GM12878 (cell line): ENCODE data around the gene POSTN. TPM values are rescaled to one million over a fixed set of nuclear protein-coding genes. Genes with fewer than 3 reads are reported as not detected.

ENCODE experiments used
- ATAC-seq: fragments of 200-7000 bp; cut with Tn5 transposase; 3 replicates; pipeline ENCODE4 v1.9.1; 2020; ENCODE audit warnings: mild to moderate bottlenecking, moderate library complexity
- BruUV-seq: library from RNA; stranded (reverse); fragments of 400-500 nt; replicated peaks from 2 replicates; lab custom pipeline; 2021; lab: Mats Ljungman, UMichigan
- CTCF ChIA-PET: fragments of 300-600 bp; sonication (Branson Sonifier 250); formaldehyde crosslinking; extraction: SDS; loops from one replicate; lab custom pipeline; 2021; ENCODE audit warnings: inconsistent platforms; lab: Yijun Ruan, JAX
- POLR2A ChIA-PET: fragments of 350-600 bp; formaldehyde crosslinking; extraction: SDS; loops from one replicate; lab custom pipeline; 2021; ENCODE audit warnings: inconsistent platforms; lab: Charles Lee
- RAD21 ChIA-PET: fragments of 300-600 bp; sonication (Branson Sonifier 250); formaldehyde crosslinking; loops from one replicate; lab custom pipeline; 2023; ENCODE audit warnings: antibody characterized with exemption; ENCODE audit not compliant: unreplicated experiment; lab: Charles Lee
- SMC1A ChIA-PET: fragments of 300-600 bp; sonication (Branson Sonifier 250); formaldehyde crosslinking; loops from one replicate; lab custom pipeline; 2023; ENCODE audit not compliant: unreplicated experiment, uncharacterized antibody; lab: Charles Lee
- DNase-seq: peaks from one replicate; pipeline ENCODE4 v3.0.0-alpha.2; 2011; ENCODE audit warnings: low read depth, low spot score
- FAIRE-seq: peaks from 3 replicates; lab custom pipeline; 2011; peaks lifted over from hg19 to GRCh38; lab: Jason Lieb, UNC
- H2AFZ ChIP-seq: 2 replicates; pipeline ENCODE4 v1.6.0; 2011; ENCODE audit warnings: low read depth, low read length, control low read depth; ENCODE audit not compliant: control insufficient read depth
- H3K27ac ChIP-seq: 2 replicates; pipeline ENCODE4 v1.5.1; 2011; ENCODE audit warnings: control low read depth; ENCODE audit not compliant: control insufficient read depth, insufficient read depth
- H3K27me3 ChIP-seq, 2 experiments: replicated peaks in 1 of 2; 2 replicates each; pipeline versions ENCODE4 v1.6.0 to v1.6.1; 2011; ENCODE audit warnings: low read length in 1 of 2; ENCODE audit not compliant: control insufficient read depth in 2 of 2, insufficient read depth in 2 of 2
- H3K36me3 ChIP-seq, 2 experiments: 2 replicates each; pipeline ENCODE4 v1.5.1; 2011; ENCODE audit warnings: low read length in 1 of 2; ENCODE audit not compliant: control insufficient read depth in 2 of 2, insufficient read depth in 2 of 2
- H3K4me1 ChIP-seq: 2 replicates; pipeline ENCODE4 v1.6.1; 2011; ENCODE audit warnings: mild to moderate bottlenecking, low read length, moderate library complexity, mixed read lengths; ENCODE audit not compliant: control insufficient read depth, insufficient read depth
- H3K4me2 ChIP-seq: 2 replicates; pipeline ENCODE4 v1.6.0; 2011; ENCODE audit warnings: control low read depth; ENCODE audit not compliant: control insufficient read depth, insufficient read depth
- H3K4me3 ChIP-seq: fragments of 200-600 bp; sonication (generic); 2 replicates; pipeline ENCODE4 v1.5.1; 2016
- H3K79me2 ChIP-seq: 2 replicates; pipeline ENCODE4 v1.6.0; 2011; ENCODE audit warnings: low read length; ENCODE audit not compliant: control insufficient read depth, insufficient read depth
- H3K9ac ChIP-seq: 2 replicates; pipeline ENCODE4 v1.8.0; 2011; ENCODE audit warnings: low read length, control low read depth, mixed read lengths; ENCODE audit not compliant: control insufficient read depth, insufficient read depth
- H3K9me3 ChIP-seq: replicated peaks from 3 replicates; pipeline ENCODE4 v1.5.1; 2011; ENCODE audit warnings: mild to moderate bottlenecking, low read length; ENCODE audit not compliant: control insufficient read depth, insufficient read depth
- H4K20me1 ChIP-seq: 2 replicates; pipeline ENCODE4 v1.6.0; 2011; ENCODE audit not compliant: control insufficient read depth, insufficient read depth
- ASH2L ChIP-seq: fragments of 300-600, 200-600 bp; sonication (generic); IDR thresholded peaks from 2 replicates; pipeline ENCODE4 v1.6.1; 2017; ENCODE audit warnings: low read depth, mild to moderate bottlenecking, borderline replicate concordance
- ETV6 ChIP-seq, 2 experiments: fragments of 450-650 bp in 1 of 2; IDR thresholded peaks in 1 of 2; conservative IDR thresholded peaks in 1 of 2; 2 replicates each; pipeline ENCODE4 v1.6.1; 2014; ENCODE audit warnings: antibody characterized with exemption in 1 of 2, borderline replicate concordance in 1 of 2, low read depth in 1 of 2, mild to moderate bottlenecking in 1 of 2, moderate library complexity in 1 of 2
- EZH2 ChIP-seq: IDR thresholded peaks from 2 replicates; pipeline ENCODE4 v1.6.1; 2012; ENCODE audit warnings: low read depth, mild to moderate bottlenecking, control low read depth, inconsistent platforms, low read length, borderline replicate concordance; ENCODE audit not compliant: control insufficient read depth
- HDAC2 ChIP-seq: fragments of 200-600 bp; sonication (generic); IDR thresholded peaks from 2 replicates; pipeline ENCODE4 v1.6.1; 2017
- NBN ChIP-seq: fragments of 450-650 bp; IDR thresholded peaks from 2 replicates; pipeline ENCODE4 v1.6.1; 2016
- NR2C1 ChIP-seq: fragments of 450-650 bp; IDR thresholded peaks from 2 replicates; pipeline ENCODE4 v1.6.1; 2017; ENCODE audit warnings: antibody characterized with exemption, mild to moderate bottlenecking, moderate library complexity
- NRF1 ChIP-seq: conservative IDR thresholded peaks from 2 replicates; pipeline ENCODE4 v1.6.1; 2011; ENCODE audit warnings: mild to moderate bottlenecking, low read depth, low read length, improper control_type of control experiment
- PKNOX1 ChIP-seq: fragments of 450-650 bp; IDR thresholded peaks from 2 replicates; pipeline ENCODE4 v1.6.1; 2016; ENCODE audit warnings: mild to moderate bottlenecking
- POLR2AphosphoS5 ChIP-seq: IDR thresholded peaks from 2 replicates; pipeline ENCODE4 v1.6.1; 2011; ENCODE audit warnings: mild to moderate bottlenecking, low read length, inconsistent platforms
- POU2F2 ChIP-seq: IDR thresholded peaks from 3 replicates; pipeline ENCODE4 v1.6.1; 2011; ENCODE audit warnings: low read depth, mild to moderate bottlenecking, low read length, borderline replicate concordance
- RBBP5 ChIP-seq: fragments of 200-600 bp; sonication (generic); conservative IDR thresholded peaks from 2 replicates; pipeline ENCODE4 v1.6.1; 2016
- ZBTB40 ChIP-seq: fragments of 450-650 bp; IDR thresholded peaks from 2 replicates; pipeline ENCODE4 v1.6.1; 2016; ENCODE audit warnings: mild to moderate bottlenecking, moderate library complexity, borderline replicate concordance
- WGBS: methylation state at CpG from one replicate; pipeline ENCODE4 v1.1.6; 2016; ENCODE audit warnings: low lambda C conversion rate; ENCODE audit not compliant: insufficient replicate concordance, insufficient coverage; ENCODE audit errors: missing lambda C conversion rate; 5-methylcytosine and 5-hydroxymethylcytosine counted together
- in situ Hi-C: fragments of 300-500 bp; cut with MboI; formaldehyde crosslinking; loops from 9 replicates; pipeline ENCODE4 v1.14.3; 2018; ENCODE audit warnings: mixed read lengths
- intact Hi-C: fragments of 100-400 bp; cut with micrococcal nuclease; formaldehyde crosslinking; loops from one replicate; pipeline ENCODE4 v1.14.2; 2022; ENCODE audit not compliant: unreplicated experiment
- polyA plus RNA-seq, 11 experiments: library from polyadenylated mRNA; depleted of rRNA in 4 of 11; unstranded in 6 of 11; stranded (reverse) in 5 of 11; fragments of >200 nt; fragmentation: Nextera tagmentation in 4 of 11; fragmentation: Illumina TruSeq in 1 of 11; extraction: Ambion mirVana in 4 of 11; extraction: Trizol in 1 of 11; gene quantifications; 1 replicate in 1 of 11; 2 replicates in 10 of 11; pipeline versions ENCODE4 v1.2.1 to v1.2.3, GENCODE V29; 2011 to 2016; ENCODE audit warnings: inconsistent platforms in 2 of 11, missing spikeins in 2 of 11, low read depth in 1 of 11
- total RNA-seq, 4 experiments: library from RNA; depleted of rRNA in 3 of 4; stranded (reverse); fragments of >200 nt in 3 of 4; fragmentation: Illumina TruSeq in 1 of 4; extraction: Trizol in 1 of 4; gene quantifications; 2 replicates each; pipeline versions ENCODE4 v1.2.1 to v1.2.3, GENCODE V29; 2013 to 2021
- TF ChIP-seq, protein P1 (sequence below): IDR thresholded peaks from 2 replicates; pipeline ENCODE4 v1.6.1; 2011; ENCODE audit warnings: low read depth, low read length, improper control_type of control experiment, borderline replicate concordance

The POSTN gene
- total and polyA plus RNA-seq, 10 of the 15 experiments (the other 5 are each of a cell fraction or from before 2014, with no cell fraction given), result 0.05 to 0.13 (median 0.08) TPM; not detected in 7

DNA sequence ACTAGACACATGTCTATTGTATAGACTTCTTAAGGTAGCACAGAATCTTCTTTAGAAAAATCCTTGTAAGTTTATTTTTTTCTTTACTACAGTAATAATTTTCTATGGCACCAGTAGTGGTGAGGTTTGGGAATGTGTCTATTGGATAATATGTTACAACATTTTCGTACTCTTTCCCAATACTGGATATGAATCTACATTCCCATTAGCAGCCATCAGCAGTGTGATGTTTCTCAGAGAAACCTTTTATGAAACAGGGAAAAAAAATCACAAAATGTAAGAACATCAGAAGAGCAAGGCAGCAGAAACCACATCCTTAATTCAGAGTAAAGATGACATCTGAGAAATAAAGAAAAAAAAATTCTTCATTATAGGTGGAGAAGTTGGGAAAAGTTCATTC lies 83.3 kb downstream of the POSTN start:
- DNase-seq, result no peak
- TF ChIP-seq EZH2 (no peak), HDAC2 (no peak), ZBTB40 (no peak), NBN (no peak), NRF1 (no peak), POLR2AphosphoS5 (no peak), NR2C1 (no peak), POU2F2 (no peak), RBBP5 (no peak), PKNOX1 (no peak), ETV6 (conservative IDR thresholded peaks at IDR 0.05 in 1 of 2, IDR thresholded peaks at IDR 0.05 in 1 of 2; ENCODE audit: borderline replicate concordance in 1 of 2, low read depth in 1 of 2) (no peak), ASH2L (no peak)
- TF ChIP-seq, protein P1, sequence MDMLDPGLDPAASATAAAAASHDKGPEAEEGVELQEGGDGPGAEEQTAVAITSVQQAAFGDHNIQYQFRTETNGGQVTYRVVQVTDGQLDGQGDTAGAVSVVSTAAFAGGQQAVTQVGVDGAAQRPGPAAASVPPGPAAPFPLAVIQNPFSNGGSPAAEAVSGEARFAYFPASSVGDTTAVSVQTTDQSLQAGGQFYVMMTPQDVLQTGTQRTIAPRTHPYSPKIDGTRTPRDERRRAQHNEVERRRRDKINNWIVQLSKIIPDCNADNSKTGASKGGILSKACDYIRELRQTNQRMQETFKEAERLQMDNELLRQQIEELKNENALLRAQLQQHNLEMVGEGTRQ, result no peak
- H3K36me3 ChIP-seq, result no peaks in the 10 kb centered on the region
- ChIA-PET CTCF (no interaction called here), SMC1A (no interaction called here), POLR2A (no interaction called here), RAD21 (no interaction called here)
- intact Hi-C loops, result no loop called here
- no peak for ATAC-seq
- BruUV-seq, result no TSS peak
- no peaks in the 10 kb centered on the region for H4K20me1 ChIP-seq
- H3K27ac ChIP-seq, result no peak overlapping the region
- no peaks in the 10 kb centered on the region for H3K27me3 ChIP-seq
- in situ Hi-C loops, result no loop called here
- WGBS, result 29% methylated on average over 1 of the region's 1 CpG
- H3K9ac ChIP-seq, result no peak overlapping the region
- no peaks in the 10 kb centered on the region for H3K79me2 ChIP-seq
- H3K4me1 ChIP-seq, result no peaks in the 10 kb centered on the region
- FAIRE-seq, result no peak
- no peak overlapping the region for H3K4me3 ChIP-seq
- no peak overlapping the region for H2AFZ ChIP-seq
- H3K4me2 ChIP-seq, result no peak overlapping the region
- no peaks in the 10 kb centered on the region; the same call in 2 of the 3 replicates for H3K9me3 ChIP-seq
